ENCODE data around the gene LGALS1.

Gene LGALS1

GRCh38 chr22:37629928-37630327, 45.5 kb upstream of the LGALS1 start:
- TF ChIP-seq CTCF (IDR thresholded peaks at IDR 0.05; ENCODE audit: borderline replicate concordance, insufficient read depth, low read depth, low read length): no peak

GRCh38 chr22:37630839-37631435, 44.5 kb upstream of the LGALS1 start:
- no peak overlapping the region for H3K4me3 ChIP-seq (ENCODE audit: low read depth, low read length)
- TF ChIP-seq CTCF (IDR thresholded peaks at IDR 0.05; ENCODE audit: borderline replicate concordance, insufficient read depth, low read depth, low read length): no peak

More at GRCh38 chr22:37629928-37630327, 45.5 kb upstream of the LGALS1 start:
- no peak overlapping the region for H3K4me3 ChIP-seq (ENCODE audit: low read depth, low read length)

- no peak for TF ChIP-seq CTCF (IDR thresholded peaks at IDR 0.05; ENCODE audit: borderline replicate concordance, insufficient read depth, low read depth, low read length)
- H3K4me3 ChIP-seq (ENCODE audit: low read depth, low read length): no peak overlapping the region
Measured at GRCh38 chr22:37631448-37632173, 43.8 kb upstream of the LGALS1 start.

GRCh38 chr22:37632174-37633088, 43.0 kb upstream of the LGALS1 start:
- TF ChIP-seq CTCF (IDR thresholded peaks at IDR 0.05; ENCODE audit: borderline replicate concordance, insufficient read depth, low read depth, low read length): no peak
- no peak overlapping the region for H3K4me3 ChIP-seq (ENCODE audit: low read depth, low read length)

- no peak for TF ChIP-seq CTCF (IDR thresholded peaks at IDR 0.05; ENCODE audit: borderline replicate concordance, insufficient read depth, low read depth, low read length)
- no peak overlapping the region for H3K4me3 ChIP-seq (ENCODE audit: low read depth, low read length)
Measured at GRCh38 chr22:37633089-37633624, 42.3 kb upstream of the LGALS1 start.

GRCh38 chr22:37633625-37634416, 41.6 kb upstream of the LGALS1 start:
- TF ChIP-seq CTCF (IDR thresholded peaks at IDR 0.05; ENCODE audit: borderline replicate concordance, insufficient read depth, low read depth, low read length): no peak
- H3K4me3 ChIP-seq (ENCODE audit: low read depth, low read length): no peak overlapping the region

All from GM12875 (cell line).